Measurements from ENCODE around the gene RELB.

RELB gene

DNA sequence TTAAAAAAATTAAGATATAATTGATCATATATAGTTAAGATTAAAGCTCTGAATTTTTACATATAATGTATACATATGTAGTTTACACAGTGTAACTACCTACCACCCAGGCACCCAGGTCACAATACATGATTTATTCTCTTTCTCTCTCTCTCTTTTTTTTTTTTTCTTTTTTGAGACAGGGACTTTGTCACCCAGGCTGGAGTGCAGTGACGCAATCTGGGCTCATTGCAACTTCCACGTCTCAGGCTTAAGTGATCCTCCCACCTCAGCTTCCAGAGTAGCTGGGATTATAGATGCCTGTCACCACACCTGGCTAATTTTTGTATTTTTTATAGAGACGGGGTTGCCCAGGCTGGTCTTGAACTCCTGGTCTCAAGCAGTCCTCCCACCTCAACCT lies 18.8 kb downstream of the RELB start:
- DNase-seq (ENCODE audit: low read depth in 3 of 3, low spot score in 1 of 3) = no peak

DNA sequence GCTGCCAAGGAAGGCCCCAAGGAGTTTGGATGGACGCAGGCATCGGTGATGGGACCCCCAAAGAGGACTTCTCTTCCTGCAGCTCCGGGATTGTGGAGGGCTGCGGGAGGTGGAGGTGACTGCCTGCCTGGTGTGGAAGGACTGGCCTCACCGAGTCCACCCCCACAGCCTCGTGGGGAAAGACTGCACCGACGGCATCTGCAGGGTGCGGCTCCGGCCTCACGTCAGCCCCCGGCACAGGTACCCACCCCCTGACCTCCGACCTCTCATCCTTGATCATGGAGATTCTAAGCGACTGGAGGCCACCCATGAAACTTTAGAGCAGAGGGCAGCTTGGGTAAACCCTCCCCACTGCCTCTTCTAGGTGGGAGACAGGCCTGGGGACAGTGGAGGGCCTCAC lies 20.7 kb downstream of the RELB start:
- DNase-seq (ENCODE audit: low read depth in 3 of 3, low spot score in 1 of 3) = no peak

DNA sequence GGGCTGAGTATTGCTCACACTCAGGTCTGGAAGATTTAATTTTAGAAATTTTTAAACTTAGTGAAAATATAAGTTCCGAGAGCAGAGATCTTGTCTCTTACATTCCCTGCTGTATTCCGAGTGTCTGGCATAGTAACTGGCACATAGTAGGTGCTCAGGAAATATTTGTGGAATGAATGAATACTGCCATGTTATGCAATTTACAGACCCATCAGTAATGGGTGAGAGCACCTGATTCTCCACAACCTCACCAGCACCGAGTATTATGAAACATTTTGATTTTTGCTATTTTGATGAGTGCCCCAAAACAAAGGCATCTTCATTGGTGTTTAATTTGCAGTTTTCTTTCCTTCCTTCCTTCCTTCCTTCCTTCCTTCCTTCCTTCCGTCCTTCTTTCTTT lies 21.8 kb downstream of the RELB start:
- DNase-seq (ENCODE audit: low read depth in 3 of 3, low spot score in 1 of 3) = no peak

DNA sequence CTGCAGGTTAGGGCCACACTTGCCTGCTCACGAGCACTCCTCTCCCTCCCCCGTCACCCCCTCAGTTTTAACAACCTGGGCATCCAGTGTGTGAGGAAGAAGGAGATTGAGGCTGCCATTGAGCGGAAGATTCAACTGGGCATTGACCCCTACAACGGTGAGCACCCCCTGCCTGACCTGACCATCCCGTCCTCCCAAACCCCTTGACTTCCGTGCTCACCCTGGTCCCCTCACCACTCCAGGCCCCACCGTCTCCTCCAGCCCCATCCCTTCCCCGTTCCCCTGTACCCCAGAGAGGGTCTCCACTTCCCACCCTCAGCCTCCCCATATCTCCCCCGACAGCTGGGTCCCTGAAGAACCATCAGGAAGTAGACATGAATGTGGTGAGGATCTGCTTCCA lies 24.0 kb downstream of the RELB start:
- DNase-seq (ENCODE audit: low read depth in 3 of 3, low spot score in 1 of 3) = no peak

DNA sequence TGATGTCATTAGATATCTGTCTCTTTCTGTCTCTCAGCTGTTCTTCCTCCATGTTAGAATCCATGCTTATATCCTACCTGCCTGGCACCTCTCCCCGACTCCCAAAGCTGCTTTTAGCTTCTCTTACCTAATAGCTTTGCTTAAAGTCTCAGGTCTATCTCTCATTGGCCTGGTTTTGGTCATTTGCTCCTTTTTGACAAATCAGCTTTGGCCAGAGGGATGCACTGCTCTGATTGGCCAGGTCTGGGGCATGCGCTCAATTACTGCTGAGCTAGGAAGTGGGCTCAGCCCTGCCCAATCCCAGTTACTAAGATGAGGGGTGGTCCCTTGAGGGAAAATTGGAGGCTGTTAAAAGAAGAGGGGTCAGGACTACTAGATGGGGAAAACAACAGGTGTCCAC lies 26.1 kb downstream of the RELB start:
- DNase-seq (ENCODE audit: low read depth in 3 of 3, low spot score in 1 of 3) = no peak

DNA sequence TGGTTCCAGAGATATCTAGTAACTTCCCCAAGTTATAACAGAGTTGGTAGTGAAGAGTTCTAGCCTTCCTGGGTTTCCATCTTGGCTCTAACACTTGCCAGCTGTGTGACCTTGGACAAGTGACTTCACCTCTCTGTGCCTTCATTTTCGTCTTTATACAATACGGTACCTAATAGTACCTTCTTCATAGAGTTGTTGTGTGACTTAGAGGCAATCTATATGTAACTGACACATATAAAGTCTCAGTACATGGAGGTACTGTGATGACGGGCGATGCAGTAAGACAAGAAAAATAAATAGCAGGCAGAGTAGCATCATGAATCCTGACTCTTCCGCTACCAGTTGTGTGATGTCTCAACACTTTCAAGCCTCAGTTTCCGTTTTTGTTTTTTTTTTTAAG lies 29.6 kb downstream of the RELB start:
- no peak for DNase-seq (ENCODE audit: low read depth in 3 of 3, low spot score in 1 of 3)

DNA sequence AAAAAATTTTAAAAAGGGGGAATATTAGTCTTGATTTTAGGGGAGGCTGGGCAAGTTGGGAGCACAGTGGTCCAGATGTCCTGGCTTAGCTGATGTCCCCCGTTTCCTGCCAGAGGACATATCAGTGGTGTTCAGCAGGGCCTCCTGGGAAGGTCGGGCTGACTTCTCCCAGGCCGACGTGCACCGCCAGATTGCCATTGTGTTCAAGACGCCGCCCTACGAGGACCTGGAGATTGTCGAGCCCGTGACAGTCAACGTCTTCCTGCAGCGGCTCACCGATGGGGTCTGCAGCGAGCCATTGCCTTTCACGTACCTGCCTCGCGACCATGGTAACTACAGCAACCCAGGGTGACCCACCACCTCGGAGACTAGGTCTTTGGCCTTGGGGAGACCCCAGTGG lies 31.2 kb downstream of the RELB start:
- no peak for DNase-seq (ENCODE audit: low read depth in 3 of 3, low spot score in 1 of 3)

DNA sequence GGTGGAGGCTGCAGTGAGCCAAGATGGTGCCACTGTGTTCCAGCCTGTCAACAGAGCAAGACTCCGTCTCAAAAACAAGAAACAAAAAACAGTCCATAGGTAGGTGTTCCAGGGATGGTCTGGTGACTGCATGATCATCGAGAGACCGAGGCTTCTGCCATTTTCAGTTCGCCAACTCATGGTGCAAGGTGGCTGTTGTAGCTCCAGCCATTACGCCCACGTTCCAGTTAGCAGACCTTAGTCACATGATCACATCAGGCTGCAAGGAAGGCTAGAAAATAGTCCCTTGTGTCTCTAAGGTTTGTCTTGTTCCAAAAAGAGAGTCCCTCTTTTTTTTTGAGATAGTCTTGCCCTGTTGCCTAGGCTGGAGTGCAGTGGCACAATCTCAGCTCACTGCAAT lies 34.5 kb downstream of the RELB start:
- no peak for DNase-seq (ENCODE audit: low read depth in 3 of 3, low spot score in 1 of 3)

DNA sequence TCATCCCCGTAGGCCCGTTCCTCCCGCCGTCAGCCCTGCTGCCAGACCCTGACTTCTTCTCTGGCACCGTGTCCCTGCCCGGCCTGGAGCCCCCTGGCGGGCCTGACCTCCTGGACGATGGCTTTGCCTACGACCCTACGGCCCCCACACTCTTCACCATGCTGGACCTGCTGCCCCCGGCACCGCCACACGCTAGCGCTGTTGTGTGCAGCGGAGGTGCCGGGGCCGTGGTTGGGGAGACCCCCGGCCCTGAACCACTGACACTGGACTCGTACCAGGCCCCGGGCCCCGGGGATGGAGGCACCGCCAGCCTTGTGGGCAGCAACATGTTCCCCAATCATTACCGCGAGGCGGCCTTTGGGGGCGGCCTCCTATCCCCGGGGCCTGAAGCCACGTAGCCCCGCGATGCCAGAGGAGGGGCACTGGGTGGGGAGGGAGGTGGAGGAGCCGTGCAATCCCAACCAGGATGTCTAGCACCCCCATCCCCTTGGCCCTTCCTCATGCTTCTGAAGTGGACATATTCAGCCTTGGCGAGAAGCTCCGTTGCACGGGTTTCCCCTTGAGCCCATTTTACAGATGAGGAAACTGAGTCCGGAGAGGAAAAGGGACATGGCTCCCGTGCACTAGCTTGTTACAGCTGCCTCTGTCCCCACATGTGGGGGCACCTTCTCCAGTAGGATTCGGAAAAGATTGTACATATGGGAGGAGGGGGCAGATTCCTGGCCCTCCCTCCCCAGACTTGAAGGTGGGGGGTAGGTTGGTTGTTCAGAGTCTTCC lies 36.3 kb downstream of the RELB start:
- no peak for DNase-seq (ENCODE audit: low read depth in 3 of 3, low spot score in 1 of 3)

DNA sequence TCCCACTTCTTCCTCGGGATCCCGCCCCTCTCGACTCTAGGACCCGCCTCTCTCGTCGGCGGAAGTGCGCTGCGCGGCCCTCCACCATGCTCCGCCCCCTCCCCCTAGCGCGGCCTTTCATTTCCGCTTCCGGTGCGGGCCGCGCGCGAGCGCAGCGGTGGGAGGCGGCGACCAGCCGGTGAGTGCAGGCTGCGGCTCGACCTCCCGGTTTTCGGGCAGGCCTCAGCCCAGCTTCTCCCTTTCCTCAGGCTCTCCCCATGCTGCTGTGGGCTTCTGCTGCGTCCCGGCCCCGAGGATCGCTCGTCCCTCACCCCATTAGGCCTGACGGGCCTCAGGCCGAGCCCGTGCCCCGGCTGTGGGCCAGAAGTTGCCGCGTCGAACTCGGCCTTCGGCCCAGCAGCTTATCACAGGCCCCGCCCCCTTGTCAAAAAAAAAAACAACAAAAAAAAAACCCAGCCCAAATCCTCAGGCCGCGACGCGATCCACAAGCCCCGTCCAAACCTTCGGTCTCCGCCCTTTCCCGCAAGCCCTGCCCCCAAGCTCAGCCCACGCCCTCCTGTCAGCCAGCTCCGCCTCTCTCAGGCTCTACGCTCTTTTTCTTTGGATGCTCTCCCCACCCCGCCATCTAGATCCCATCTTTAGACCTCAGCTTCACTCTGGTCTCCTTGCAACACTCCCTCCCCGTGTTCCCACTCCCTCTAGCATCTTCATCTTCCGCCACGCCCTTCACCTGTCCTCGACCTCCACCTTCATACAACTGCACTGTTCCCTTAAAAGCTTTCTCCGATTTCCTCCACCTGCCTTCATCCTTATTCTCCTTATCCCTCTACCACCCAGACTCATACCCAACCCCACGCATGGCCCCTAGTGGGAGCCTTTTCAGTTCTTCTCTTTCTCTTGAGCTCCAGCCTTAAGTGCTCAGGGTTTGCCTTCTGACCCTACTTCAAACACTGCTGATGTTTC lies 37.9 kb downstream of the RELB start, which contains the start of gene CLASRP:
Gene CLASRP (plus strand): TSS at position 115 of the 963 bp plus-strand sequence. CDS start 1,168 bp downstream, outside the sequence.
- DNase-seq (ENCODE audit: low read depth in 3 of 3, low spot score in 1 of 3) = peak; percentile 60 to 84 (median 76)

DNA sequence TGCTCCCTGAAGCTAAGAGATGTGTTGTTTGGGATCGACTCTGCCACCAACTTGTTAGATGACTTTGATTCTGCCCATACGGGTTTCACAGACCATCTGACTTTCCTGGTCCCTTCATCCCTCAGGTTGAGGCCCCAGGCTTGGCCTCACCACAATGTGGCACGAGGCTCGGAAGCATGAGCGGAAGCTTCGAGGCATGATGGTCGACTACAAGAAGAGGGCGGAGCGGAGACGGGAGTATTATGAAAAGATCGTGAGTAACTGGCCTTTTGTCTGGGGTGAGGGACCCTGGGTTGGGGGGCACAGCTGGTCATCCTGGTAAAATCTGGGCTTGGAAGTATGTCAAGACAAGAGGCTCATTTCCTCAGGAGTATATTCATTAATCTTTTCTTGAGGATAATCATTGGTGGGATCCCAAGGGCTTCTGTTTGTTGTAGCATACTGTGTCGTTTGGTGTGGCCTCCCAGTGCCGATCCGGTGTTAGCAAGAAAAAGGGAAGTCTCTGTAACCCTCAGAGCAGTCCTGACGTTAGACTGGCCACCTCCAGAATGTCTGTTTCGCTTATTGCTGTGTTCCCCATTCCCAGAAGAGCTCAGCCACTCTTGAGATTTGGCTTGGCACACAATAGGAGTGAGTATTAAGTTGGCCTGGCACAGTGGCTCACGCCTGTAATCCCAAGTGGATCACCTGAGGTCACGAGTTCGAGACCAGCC lies 39.0 kb downstream of the RELB start:
- no peak for DNase-seq (ENCODE audit: low read depth in 3 of 3, low spot score in 1 of 3)

DNA sequence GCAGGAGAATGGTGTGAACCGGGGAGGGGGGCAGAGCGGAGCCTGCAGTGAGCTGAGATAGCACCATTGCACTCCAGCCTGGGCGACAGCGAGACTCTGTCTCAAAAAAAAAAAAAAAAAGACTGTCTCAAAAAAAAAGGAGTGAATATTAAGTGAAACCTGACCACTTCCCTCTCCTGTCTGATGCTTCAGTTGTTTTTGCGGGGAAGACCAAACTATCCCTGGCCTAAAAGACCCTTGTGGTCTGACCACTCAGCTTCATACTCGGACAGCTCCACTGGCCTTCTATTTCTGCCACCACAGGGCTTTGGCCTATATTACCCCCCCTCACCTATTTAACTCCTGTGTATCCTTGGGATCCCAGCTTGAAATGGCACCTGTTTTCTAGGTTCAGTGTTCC lies 39.9 kb downstream of the RELB start:
- no peak for DNase-seq (ENCODE audit: low read depth in 3 of 3, low spot score in 1 of 3)

DNA sequence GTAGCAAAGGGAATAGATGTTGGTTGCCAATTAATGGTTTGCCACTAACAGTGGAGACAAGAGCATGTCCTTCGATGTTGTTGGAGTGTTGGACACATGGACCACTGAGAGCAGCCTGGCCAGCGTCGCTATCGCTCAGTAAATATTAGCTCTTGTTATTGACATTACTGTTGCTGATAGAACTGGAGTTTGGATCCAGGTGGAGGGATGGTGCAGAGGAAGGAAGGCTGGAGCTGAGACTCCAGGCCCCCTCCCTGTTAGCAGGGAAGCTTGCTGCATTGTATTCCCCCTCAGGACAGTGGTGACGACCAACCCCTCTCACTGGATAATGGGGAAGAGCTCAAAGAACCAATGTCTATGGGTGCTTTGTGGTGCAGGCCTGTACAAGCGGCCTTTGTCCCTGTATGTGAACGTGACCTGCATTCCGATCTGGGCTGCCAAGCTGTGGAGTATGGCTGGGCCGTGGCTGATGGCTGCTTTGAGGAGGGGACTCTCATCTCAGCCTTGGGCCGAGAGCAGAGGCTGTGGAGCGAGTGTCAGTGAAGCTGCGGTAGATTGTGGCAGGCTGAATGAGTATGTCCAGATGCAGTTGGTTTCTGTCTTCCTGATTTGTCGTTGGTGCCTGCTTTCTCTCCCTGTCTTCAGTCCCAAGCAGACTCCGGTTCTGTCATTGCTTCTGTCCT lies 44.5 kb downstream of the RELB start:
- no peak for DNase-seq (ENCODE audit: low read depth in 3 of 3, low spot score in 1 of 3)

DNA sequence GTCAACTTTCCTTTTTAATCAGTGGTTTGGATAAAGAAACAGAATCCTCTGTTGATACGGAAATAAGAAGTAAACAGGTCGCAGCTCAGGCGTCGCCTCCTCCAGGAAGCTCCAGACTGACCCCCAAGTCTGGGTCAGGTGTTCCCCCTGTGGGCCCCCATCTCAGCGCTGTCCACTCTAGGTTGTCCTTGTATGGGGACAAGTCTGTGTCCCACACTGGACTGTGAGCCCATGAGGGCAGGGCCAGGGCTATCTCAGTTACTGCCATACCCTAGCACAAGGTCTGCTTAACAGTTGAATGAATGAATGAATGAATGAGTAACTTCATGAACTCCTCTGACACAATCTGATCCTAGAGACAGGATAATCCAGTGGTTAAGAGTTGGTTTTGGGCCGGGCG lies 45.1 kb downstream of the RELB start:
- DNase-seq (ENCODE audit: low read depth in 3 of 3, low spot score in 1 of 3) = no peak

DNA sequence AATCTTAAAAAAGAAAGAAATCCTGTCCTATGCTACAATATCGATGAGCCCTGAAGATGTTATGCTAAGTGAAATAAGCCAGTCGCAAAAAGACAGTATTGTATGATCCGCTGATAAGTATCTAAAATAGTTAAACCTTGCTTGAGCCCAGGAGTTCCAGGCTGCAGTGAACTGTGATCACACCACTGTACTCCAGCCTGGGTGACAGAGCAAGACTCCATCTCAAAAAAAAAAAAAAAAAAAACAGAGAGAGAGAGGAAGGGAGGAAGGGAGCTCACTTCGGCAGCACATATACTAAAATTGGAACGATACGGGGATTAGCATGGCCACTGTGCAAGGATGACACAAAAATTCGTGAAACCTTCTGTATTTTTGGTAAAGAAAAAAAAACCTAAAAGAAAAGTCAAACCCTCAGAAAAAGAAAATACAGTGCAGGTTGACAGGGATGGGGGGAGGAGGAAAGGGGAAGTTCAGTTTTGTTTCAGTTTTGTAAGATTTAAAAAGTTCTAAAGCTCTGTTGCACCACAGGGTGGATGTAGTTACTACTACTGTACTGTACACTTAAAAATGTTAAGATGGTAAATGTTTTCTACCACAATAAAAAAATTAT lies 46.0 kb downstream of the RELB start:
- no peak for DNase-seq (ENCODE audit: low read depth in 3 of 3, low spot score in 1 of 3)

DNA sequence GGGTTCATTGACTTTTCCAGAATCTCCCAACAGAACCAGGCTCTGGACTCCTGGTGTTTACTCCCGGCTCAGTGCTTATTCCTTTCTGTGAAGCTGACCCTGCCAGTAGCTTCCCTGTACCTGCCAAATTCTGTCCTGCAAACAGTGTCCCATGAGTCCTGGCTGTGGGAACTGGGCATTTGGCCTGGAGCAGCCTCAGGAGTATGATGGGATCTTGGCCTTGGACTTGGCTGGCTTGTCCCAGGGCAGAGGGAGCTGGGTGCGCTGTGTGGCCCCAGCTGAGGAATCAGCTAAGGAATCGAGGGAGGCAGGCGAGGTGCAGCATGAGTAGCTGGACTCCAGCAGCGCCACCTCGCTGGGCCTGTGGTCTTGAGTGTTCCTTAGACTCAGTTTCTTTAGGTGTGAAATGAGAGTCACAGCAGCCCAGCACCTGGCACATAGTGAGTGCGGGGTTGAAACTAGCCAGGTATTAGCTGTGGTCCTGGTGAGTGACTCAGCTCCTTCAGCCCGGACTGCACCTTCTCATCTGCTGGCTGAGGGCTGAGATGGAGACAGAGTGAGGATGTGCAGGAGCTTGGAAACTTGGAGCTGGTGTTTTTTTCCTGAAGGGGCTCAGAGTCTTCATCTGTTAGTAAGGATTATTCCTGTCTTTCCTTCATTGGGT lies 47.9 kb downstream of the RELB start:
- no peak for DNase-seq (ENCODE audit: low read depth in 3 of 3, low spot score in 1 of 3)

DNA sequence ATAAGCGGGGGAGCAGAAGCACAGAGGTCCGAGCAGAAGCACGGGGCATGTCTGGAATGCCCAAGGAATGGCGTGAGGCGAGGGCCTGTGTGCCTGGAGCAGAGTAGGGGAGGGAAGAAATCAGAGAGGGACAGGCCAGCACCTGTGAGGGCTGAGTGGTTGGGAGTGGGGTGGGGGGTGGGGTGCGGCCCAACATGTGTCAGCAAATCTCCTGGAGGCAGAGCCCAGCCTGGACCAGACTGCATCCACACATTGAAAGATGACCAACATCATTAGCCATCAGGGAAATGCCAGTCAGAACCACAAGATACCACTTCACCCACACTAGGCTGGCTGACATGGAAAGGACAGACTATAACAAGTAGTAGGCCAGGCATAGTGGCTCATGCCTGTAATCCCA lies 48.8 kb downstream of the RELB start:
- no peak for DNase-seq (ENCODE audit: low read depth in 3 of 3, low spot score in 1 of 3)

DNA sequence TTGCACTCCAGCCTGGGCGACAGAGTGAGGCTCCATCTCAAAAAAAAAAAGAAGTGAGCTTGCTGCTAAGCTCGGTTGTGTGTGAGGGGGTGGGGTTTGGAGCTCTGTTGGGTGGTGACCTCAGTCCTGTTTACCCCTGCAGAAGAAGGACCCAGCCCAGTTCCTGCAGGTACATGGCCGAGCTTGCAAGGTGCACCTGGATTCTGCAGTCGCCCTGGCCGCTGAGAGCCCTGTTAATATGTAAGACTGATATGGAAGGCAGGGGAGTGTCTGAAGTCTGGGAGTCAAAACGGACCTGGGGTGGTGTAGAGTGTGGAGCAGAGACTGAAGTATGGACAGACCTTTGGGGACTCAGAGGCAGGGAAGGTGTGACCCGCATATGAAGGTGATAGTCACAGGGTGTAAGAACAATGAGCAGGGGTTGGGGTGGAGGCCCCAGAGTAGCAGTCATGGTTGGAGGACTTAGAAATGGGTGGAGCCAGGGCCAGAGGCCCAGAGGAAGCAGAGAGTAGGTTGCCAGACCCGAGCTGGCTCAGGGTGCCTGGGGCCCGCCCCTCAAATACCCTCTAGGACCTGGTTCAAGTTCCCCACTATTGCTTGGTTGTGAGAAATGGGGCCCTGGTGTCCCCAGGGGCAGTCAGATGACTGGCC lies 50.8 kb downstream of the RELB start:
- DNase-seq (ENCODE audit: low read depth in 3 of 3, low spot score in 1 of 3) = no peak

DNA sequence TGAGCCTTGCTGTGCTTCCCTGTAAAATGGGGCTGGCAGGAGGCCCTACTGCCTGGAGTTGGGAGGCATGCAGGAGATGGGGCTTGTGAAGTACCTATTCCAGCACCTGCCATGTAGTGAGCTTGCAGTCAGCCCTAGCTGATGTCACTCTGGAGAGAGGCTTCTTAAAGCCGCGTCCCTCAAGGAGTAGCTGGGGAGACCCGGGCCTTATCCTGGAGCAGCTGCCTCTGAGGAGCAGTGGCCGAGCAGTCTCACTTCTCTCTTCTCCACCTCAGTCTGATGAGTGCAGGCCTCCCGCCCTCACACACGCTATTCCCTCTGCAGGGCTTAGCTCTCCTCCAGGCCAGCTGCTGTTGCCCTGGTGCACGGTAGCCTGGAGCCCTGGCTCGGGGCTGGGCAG lies 55.6 kb downstream of the RELB start:
- no peak for DNase-seq (ENCODE audit: low read depth in 3 of 3, low spot score in 1 of 3)

DNA sequence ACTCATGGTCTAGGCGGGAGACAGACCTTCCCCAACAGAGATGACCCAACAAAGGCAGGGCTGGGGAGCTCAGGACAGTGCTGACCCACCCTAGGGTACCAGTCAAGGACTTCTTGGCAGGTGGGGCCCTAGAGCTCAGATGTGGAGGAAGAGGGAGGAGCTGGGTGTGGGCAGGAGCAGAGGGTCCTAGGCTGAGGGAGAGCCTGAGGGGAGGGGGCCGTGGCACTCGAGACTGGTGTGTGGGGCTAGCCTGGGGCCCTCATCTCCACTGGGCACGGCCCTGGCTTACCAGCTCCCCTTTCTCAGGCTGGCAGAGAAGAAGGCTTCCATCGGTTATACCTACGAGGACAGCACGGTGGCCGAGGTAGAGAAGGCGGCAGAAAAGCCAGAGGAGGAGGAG lies 56.2 kb downstream of the RELB start:
- DNase-seq (ENCODE audit: low read depth in 3 of 3, low spot score in 1 of 3) = no peak

Data from stimulated activated CD4-positive, alpha-beta T cell treated with anti-CD3 and anti-CD28 coated beads, TNF-alpha, amount 100 ng/mL, for 1 hour (primary cell).